Glomerular visceral epithelial cell (primary cell): ENCODE measurements around the gene ADARB2.
"Not testable (repeated sequence)": the region's sequence is repeated elsewhere in the genome, so short reads cannot be mapped to it uniquely, and the experiment has no call there.

Source experiments
- DNase-seq: peaks from one replicate; pipeline ENCODE4 v3.0.0-alpha.2; 2016; ENCODE audit errors: extremely low spot score

The ADARB2 gene

DNA sequence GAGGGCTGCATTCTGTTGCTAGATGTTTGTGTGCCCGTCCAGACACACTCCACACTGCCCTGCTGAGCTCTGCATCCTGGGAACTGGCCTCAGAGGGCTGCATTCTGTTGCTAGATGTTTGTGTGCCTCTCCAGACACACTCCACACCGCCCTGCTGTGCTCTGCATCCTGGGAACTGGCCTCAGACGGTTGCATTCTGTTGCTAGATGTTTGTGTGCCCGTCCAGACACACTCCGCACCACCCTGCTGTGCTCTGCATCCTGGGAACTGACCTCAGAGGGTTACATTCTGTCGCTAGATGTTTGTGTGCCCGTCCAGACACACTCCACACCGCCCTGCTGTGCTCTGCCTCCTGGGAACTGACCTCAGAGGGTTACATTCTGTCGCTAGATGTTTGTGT, 120.6 kb downstream of the ADARB2 start:
- not testable (repeated sequence) for DNase-seq

DNA sequence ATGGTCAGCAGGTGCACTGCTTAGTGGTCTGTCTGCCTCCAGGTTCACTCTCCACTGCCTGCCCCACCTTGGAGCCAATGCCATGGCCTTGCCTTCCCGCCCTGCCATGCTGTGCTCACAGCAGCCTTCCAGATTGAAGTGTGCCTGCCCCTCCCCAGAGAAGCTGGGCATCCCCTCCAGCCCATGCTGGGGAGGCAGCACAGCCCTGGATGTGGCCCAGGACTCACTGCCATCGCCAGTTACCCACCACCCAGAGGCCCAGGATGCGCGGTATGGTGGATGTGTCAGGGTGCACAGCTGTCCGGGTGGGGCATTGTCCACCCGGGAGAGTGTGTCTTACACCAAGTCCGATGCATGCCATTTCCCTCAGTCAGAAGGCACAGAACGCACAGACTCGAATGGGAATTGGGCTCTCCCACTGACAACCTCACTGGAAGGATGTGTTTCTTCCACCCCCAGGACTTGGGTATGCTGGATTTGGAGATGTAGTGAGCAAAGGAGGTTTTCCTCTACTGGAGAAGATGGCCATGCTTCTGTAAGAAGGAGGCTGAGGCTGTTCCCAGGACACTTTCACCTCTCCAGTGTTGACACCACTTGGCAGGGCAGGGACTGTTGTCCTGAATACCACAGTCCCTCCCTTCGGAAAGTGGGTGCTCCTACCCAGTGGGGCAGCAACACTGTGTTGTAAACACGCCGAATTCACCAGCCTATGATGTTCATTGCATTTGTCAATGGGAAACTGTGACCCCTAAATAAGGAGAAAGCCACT, 122.0 kb downstream of the ADARB2 start:
- DNase-seq: no peak

DNA sequence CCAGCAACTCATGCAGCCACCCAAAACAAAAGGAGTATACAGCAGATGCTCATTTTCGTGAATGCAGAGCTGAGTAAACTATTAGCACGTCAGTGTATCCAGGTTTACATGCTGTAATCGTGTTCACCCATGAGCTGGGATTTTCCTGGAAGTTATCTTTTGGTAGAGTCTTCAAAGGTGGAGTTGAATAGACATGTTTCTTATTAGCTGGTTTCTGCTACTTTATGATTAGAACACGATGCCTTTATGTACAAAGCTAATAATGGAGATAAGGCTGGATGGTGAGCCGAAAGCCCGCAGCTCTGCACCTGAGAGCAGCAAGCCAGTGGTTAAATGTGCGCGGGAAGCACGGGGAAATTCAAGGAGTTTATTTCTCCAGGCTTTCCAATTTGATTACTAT, 123.8 kb downstream of the ADARB2 start:
- DNase-seq: no peak

DNA sequence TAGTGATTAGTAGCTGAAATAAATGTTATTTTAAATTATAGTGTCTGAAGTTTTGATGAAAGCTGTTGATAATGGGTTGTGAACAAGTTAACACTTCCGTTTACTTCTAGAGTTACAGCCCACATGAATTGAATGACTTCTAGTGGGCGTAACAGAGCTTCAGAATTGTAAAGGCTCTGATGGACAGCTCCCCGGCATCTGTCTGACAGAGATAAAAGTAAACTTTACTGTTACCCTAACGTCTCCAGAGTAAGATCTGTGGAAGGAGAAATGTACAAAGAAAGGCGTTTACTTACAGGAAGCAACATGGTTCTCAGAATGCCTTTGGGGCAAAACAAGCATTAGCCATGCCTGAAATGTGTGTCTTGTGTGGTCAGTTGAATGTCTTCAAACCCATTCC, 124.4 kb downstream of the ADARB2 start:
- DNase-seq: no peak

DNA sequence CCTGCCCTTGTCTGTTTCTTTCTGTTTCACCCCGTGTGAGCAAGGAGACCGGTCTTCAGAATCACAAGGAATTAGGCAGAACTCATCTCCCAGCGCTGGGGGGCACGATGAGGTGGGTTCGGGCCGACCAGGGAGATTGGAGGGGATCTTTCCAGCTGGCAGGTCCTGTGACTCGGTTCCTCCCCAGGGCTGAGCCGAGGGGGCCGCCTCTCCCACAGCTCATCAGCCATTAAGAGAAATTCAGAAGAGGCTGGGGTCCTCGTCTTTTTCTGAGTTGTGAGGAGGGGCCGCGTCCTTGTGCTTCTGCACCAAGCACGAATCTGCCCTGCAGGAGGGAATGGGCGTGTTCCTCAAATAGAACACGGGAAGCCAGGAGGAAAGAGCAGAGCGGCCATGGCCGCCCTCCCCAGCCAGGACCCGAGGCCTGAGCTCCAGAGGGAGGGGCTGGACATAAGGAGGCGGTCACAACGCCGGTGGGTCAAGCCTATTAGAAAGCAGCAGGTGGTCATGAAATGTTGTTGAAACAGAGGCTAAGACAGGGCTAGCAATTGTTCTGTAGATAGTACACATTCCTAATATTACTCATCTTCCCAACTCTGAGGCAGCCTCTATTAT, 125.3 kb downstream of the ADARB2 start:
- DNase-seq: no peak

DNA sequence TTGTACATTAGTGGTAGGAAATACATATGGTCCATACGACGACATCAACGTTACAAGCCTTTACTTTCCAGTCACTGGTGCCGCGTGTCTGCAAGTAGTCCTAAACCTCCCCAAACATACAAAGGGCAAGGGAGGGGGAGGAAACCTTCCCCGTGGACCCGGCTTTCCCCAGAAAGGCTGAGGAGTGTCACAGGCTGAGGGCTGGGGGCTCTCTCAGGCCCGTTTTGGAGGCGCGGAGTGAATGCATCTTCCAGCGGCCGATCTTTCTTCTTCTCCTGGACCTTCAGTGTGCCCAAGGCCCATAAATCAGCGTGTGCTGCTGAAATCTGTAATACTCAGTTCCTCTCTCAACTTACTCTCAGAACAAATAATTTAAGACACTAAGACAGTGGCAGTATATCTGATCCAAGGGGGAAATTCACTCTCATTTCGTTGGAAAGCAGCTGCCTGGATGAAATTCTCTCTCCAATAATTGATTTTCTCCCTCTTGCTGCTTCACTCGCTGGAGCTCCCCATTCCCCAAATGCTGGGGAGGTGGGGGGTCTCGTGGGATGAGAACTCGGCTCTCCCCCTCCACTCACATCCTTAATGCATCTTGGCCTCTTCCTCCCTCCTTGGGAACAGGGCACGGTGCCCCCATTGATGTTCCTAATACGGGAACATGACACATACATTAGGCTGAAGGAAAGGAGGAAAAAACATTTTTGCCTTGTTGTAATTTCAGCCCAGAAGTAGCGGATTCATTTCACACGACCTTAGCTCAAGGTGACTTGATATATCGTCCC, 126.1 kb downstream of the ADARB2 start:
- DNase-seq: no peak

DNA sequence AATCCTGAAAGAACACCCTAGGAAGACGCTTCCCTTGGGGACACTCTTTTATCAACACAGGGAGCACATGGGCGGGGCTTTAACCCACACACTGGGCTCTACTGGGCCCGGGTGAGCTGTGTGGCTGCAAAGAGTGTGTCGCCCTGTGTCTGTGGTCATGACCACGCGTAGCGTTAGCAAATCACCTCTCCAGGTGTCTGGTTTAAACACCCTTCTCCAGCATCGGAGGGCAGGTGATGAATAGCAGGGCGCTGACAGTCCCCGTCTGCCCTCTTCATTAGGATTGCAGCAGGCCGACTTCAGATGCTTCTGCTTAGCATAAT, 127.7 kb downstream of the ADARB2 start:
- no peak for DNase-seq

DNA sequence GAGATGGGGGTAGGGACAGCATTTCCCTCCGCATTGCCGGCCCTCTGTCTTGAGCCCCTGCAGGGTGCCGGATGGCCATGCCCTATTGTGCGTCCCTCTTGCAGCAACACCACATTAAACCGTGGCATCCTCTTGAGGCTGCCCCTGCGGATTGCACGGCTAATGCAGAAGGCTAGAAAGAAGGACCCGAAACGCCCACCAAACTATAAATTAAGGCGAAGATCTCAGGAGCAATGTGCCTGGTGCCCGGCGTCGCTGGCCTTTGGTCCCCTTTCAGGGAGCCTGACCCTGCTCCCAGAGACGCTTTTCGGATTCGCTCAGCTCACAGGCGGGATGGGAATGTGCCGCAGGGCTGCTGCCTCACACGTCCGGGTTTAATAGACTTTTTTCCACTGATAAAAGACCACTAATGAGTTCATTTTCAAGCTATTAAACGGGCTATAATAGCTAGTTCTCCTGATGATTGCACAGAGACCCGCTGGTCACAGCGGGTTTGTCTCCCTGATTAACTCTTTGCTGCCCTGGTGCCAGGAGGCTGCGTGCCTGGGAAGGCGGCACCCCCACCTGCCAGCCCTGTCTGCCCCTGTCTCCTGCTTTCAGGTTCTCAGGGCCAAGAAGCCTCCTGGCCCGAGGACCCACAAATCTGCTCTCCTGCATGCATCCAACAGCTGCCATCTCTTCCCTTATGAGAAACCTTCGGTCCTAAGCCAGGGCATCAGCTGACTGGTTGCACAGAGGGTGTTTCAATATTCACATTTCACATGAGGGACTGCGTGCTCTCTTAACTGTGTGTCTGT, 128.3 kb downstream of the ADARB2 start:
- no peak for DNase-seq

DNA sequence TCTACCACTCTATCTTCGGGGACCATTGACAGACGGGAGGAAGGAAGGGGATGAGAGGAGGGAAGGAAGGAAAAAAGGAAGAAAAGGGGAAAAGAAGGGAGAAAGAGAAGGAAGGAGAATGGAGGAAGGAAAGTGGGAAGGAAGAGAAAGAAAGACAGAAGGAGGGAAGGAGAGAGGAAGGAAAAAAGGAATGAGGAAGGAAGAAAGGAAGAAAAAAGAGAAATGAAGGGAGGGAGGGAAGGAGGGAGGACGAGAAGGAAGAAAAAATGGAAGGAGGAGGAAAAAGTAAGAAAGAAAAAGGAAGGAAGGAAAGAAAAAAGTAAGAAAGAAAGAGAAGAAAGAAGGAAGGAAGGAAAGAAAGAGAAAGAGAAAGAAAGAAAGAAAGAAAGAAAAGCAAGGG, 128.9 kb downstream of the ADARB2 start:
- DNase-seq: no peak

DNA sequence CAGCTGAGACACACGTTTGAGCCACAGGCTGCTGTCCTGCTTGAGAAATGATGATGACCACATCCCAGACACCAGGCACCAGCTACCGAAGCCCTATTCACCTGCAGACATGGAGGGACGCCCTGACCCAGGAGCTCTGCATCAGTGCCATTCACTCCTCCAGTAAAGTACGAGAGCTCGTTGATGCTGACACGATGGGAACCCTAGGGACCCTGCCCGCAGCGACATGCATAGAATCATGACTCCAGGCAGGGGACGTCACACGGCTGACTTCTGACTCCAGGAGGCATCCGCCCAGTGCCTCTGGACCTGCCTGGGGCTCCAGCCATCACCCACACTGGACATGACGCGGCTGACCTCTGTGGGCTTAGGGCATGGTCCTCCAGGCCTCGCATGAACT, 129.9 kb downstream of the ADARB2 start:
- no peak for DNase-seq

DNA sequence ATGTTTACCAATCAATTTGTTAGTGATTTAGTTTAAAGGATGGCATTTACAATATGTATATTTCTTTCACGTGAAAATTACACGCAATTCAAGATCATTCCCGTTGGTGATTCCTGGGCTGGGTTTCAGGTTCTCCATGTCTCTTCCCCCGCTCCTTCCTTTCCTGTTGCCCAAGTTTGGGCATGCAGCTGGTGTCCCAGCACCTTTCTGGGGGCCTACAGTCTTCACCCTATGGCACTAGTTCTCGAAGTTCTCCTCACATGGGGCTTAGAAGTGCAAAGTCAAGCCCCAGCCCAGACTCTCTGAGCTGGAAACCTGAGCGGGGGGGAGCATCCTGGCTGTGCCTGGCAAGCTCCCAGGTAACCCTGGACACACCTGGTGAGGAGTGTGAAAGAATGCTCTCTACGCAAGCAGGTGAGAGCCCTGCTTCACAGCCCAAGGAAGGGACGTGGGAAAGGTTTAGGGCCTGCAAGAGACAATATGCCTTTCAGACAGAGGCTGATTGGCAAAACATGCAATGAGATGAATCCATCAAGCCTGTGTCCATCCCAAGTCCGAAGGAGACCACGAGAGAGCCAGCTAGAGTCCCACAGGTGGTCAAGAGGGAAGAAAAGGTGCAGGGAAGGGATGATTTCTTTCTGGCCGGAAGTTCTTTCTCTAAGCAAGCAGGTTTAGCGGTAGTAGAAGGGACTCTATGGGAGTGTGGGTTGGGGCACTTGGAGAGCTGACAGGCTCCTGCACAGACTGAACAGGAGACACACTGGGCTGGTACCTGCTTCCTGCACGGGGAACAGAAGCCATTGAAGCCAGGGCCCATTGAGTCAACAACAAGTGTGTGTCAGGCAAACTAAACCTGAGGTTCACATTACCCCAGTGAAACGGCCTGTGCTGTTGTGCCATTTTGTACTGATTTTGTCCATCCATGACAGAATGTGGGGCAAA, 131.1 kb downstream of the ADARB2 start:
- DNase-seq: no peak

DNA sequence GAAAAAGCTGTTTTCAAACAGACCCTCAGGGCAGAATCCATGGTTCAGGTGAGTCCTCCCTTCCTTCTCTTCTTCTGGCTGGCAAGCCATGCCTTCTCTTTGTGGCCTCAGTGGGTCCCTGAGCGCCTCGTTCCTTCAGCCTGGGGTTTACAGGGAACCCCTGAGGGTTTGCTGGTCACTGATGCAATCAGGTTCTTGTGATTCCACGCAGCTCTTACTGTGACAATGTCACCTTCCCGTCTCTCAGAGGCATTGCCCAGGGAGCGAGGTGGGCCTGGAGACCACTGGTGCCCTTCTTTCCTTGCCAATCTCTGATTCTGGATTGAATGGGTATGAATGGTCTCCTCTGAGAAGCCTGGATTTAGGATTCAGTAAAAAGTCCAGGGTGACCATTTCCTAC, 132.2 kb downstream of the ADARB2 start:
- DNase-seq: no peak

DNA sequence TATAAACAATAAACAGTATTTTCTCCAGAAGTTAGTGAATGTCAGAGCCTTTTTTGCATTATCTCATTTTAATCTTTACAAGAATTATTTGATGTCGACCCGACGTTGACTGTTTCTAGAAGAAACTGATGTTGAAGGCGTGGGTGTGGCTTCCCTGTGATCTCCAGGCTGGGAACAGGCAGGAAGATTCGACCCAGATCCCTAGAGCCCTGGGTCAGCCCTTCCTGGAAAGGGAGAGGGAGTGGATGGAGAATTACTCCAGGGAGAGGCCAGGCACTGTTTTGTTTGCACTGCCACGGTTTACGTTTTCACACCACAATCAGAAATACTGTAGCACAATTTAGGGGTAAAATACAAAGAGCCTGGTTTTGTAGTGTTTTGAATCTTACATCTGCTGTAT, 133.1 kb downstream of the ADARB2 start:
- no peak for DNase-seq

DNA sequence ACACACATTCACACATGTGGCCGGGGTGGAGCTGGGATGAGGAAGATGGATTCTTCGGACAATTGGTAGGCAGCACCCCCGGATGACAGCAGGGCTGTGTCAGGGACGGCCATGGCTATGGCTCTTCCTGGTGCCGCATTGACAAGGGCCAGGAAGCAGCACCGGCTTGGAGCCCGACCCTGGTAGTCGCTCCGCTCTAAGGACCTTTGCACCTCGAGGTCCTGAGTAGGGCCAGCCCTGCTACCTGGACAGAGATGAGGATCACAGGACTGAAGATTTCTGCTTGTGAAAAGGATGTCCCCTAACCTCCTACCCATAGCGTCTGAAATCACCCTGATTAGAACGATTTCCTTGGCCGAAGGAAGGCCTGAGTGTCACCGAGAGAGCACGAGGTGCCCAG, 134.1 kb downstream of the ADARB2 start:
- DNase-seq: no peak

DNA sequence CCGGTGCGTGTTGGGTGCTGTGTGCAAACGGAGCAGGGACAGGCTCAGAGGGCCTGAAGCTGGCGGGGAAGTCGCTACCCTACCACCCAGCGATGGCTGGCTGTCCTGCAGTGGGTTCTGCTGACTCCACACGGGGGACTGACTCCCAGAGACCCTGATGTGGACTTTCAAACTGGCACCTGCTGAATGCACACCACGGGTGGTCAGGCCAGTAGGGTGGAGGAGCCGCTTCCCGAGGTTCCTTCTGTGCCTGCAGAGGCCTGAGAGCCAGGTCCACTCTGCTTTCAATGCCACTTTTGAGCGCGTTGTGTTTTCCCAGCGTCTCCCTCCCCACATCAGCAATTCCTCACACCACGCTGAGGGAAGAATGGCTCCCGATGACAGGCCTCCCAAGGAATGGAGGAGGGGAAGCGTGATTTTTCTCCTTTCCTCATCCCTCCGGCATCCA, 135.3 kb downstream of the ADARB2 start:
- no peak for DNase-seq

DNA sequence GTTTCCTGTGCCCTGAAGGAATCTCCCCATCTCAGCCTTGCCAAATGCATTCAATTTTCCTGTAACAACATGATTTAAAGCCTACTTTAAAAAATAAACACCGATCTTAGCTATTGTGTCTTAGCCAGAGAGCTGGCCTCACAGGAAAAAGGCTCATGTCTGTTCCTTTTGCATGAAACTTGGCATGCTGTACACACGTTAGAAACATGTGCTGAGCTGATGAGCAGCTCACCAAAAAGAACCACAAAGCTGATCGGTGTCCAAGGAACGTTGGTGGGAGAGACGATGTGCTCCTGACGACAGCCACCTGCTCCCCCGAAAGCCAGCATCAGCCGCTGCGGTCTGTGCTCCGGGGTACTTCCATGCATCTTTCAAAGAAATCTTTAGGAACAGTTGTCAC, 135.9 kb downstream of the ADARB2 start:
- DNase-seq: no peak

DNA sequence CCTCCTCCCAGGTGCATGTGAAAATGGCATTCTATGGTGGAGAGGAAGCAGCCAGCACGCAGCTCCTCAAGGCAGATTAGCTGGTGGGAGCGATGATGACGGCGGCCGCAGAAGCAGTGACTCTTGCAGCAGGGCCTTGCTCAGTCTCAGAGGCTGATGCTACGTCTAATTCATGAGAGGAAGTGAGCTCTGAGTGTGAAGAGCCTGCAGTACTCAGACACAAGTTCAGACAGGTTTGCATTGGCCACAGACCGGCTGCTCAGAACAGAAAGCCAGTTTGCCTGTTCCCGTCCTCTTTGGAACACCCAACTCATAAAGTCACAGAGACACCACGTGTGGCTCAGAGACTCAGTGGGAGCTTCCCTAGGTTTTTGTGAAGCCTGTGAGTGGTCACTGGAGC, 136.5 kb downstream of the ADARB2 start:
- DNase-seq: no peak

DNA sequence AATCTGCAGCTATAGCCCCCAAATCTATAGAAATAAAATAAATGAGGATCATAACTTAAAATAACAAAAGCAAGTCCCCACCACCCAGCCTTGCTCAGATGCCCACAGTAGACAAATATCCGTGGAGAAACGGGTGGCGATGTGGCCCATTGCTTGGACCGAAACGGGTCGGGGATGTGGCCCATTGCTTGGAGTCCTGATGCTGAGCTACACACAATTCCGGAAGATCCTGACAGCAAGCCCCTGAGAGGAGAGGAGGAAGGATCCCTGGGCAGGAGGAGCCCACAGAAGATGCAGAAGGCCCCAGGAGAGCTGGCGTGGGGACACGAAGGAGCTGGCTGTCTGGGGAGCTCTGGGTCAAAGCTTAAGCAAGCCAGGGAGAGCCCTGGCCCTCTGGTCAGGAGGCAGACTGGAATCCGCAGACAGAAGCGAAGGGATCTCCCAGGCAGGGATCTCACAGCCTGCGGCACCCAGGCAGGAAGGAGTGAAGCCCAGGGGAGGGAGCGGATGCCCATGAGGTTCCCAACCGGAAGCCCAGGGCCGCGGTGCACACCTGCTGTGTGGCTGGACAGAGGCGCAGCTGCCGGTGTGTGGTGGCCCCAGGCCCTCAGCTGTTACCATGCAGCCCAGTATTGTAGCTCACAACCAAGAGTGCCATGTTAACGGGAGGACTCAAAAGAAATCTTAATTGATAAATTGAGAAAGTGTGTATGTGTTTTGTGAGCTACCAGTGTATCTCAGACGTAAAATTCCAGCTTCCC, 138.8 kb downstream of the ADARB2 start:
- DNase-seq: no peak

DNA sequence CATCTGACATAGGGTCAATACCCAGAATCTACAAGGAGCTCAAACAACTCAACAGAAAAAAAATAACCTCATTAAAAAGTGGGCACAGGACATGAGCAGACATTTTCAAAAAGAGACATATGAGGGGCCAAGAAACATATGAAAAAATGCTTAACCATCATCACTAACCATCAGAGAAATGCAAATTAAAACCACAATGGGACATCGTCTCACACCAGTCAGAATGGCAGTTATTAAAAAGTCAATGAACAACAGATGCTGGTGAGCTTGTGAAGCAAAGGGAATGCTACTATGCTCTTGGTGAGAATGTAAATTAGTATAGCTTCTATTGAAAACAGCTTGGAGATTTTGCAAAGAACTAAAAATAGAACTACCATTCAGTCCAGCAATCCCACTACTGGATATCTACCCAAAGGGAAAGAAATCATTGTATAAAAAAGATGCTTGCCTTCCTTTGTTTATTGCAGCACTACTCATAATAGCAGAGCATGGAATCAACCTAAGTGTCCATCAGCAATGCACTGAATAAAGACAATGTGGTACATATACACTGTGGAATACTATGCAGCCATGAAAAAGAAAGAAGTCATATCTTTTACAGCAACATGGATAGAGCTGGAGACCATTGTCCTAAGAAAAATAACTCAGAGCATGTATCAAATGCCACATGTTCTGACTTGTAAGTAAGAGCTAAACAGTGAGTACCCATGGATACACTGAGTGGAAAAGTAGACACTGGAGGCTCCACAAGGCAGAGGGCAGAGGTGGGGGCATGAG, 139.8 kb downstream of the ADARB2 start:
- DNase-seq: no peak
